Measurements from ENCODE around the gene COPS2.
"Not testable (repeated sequence)": the region's sequence is repeated elsewhere in the genome, so short reads cannot be mapped to it uniquely, and the experiment has no call there.

COPS2 gene

DNA sequence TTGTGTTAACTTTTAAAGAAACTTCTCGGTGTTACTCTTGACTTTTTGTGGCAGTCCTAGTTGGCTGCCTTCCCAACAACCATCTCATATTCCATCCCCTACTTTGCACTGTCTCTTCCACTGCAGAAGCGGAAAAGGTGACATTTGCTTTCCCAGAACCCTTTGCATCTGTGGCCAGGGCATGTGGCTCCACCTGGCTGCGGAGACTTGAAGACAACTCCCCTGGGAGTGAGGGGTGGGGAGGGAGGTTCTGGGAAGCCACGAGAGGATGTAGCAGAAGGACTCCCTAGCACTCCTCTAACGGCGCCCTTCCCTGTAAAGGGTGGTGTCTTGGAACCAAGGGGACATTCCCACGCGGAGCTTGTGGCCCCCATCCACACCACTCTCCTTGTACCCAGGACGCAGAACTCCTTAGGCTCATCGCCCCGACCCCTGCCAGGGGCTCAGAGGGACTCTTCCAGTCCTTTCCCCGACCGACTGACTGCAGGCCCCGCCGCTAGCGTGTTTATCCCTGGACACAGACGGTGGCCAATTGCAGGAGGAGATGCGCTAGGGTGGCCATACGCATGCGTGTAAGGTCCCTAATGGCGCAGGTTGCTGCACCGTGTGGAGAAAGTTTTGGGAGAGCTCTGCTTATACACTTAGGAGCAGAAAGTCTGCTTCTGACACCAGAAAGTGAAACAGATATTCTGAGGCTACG lies 75.9 kb downstream of the COPS2 start:
- Histone ChIP-seq H3K9me3 (ENCODE audit: control insufficient read depth, insufficient read depth, low read depth, low read length) (no peaks in the 10 kb centered on the region), H3K4me1 (ENCODE audit: control insufficient read depth, insufficient read depth, low read length) (no peaks in the 10 kb centered on the region), H3K36me3 (ENCODE audit: control insufficient read depth, insufficient read depth, low read length) (no peaks in the 10 kb centered on the region), H3K27me3 (ENCODE audit: control insufficient read depth, insufficient read depth, low read length) (no peaks in the 10 kb centered on the region), H3K9ac (ENCODE audit: low read length) (no peak overlapping the region), H3K4me3 (ENCODE audit: low read depth, low read length) (no peak overlapping the region), H3K27ac (ENCODE audit: low read depth, low read length) (no peak overlapping the region)

DNA sequence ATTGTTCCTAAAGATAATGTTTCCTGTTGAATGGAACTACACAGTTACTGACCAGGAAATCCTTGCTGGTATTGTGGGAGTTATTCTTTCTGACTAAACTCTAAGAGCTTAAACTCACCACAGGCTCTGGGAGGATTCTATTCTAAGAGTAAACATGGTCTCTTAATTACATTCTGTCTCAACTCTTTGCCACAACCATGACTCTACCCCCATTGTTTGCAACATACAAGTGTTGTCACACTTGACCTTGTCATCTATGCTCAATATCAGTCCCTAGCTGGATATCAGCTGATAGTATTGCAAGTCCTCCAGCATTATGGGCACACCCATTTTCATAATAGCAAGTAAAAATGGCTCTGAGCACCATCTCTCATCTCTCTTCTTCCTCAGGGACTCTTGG lies 79.5 kb downstream of the COPS2 start:
- H3K4me1 ChIP-seq (ENCODE audit: control insufficient read depth, insufficient read depth, low read length) = no peaks in the 10 kb centered on the region
- no peaks in the 10 kb centered on the region for H3K36me3 ChIP-seq (ENCODE audit: control insufficient read depth, insufficient read depth, low read length)
- H3K27me3 ChIP-seq (ENCODE audit: control insufficient read depth, insufficient read depth, low read length) = no peaks in the 10 kb centered on the region
- no peaks in the 10 kb centered on the region for H3K9me3 ChIP-seq (ENCODE audit: control insufficient read depth, insufficient read depth, low read depth, low read length)
- no peak overlapping the region for H3K27ac ChIP-seq (ENCODE audit: low read depth, low read length)
- no peak overlapping the region for H3K9ac ChIP-seq (ENCODE audit: low read length)
- H3K4me3 ChIP-seq (ENCODE audit: low read depth, low read length) = no peak overlapping the region

DNA sequence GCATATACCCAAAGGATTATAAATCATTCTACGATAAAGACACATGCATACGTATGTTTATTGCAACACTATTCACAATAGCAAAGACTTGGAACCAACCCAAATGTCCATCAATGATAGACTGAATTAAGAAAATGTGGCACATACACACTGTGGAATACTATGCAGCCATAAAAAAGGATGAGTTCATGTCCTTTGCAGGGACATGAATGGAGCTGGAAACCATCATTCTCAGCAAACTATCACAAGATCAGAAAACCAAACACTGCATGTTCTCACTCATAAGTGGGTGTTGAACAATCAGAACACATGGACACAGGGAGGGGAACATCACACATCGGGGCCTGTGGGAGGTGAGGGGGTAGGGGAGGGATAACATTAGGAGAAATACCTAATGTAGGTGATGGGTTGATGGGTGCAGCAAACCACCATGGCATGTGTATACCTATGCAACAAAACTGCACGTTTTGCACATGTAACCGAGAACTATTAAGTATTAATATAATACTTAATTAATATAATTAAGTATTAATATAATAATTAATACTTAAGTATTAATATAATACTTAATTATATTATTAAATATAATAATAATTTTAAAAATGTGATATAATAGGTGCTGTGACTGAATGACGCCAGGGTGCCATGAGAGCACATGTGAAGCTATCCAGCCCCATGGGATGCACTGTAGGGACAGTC lies 80.7 kb downstream of the COPS2 start:
- not testable (repeated sequence) for H3K4me1 ChIP-seq (ENCODE audit: control insufficient read depth, insufficient read depth, low read length); H3K36me3 ChIP-seq (ENCODE audit: control insufficient read depth, insufficient read depth, low read length); H3K9ac ChIP-seq (ENCODE audit: low read length); H3K9me3 ChIP-seq (ENCODE audit: control insufficient read depth, insufficient read depth, low read depth, low read length); H3K27me3 ChIP-seq (ENCODE audit: control insufficient read depth, insufficient read depth, low read length); H3K27ac ChIP-seq (ENCODE audit: low read depth, low read length); H3K4me3 ChIP-seq (ENCODE audit: low read depth, low read length)
